ENCODE measurements around the gene ILF2. TPM values are rescaled to one million over a fixed set of nuclear protein-coding genes. Genes with fewer than 3 reads are reported as not detected.

Gene ILF2
- total and polyA plus RNA-seq, 2 experiments from 2014 or later, result 173 to 178 TPM

GRCh38 chr1:153658400-153659174, 12.2 kb downstream of the ILF2 start, which contains the start of gene SNAPIN:
TSS of gene SNAPIN (plus strand) at chr1:153658703. CDS start at chr1:153658744, 41 bp downstream.
- TF ChIP-seq EZH2 (IDR thresholded peaks at IDR 0.05; ENCODE audit: borderline replicate concordance) (no peak), EZH2phosphoT487 (IDR thresholded peaks at IDR 0.05; ENCODE audit: low read depth, severe bottlenecking, unreplicated experiment) (no peak), CTCF (IDR thresholded peaks at IDR 0.05; ENCODE audit: poor library complexity) (no peak)
- no peaks in the 10 kb centered on the region for H3K9me3 ChIP-seq (ENCODE audit: low read depth)
- H2AFZ ChIP-seq, result peak within 1 kb of the TSS; percentile 82
- 3% methylated on average over 47 of the region's 53 CpGs for WGBS (ENCODE audit: low lambda C conversion rate, missing lambda C conversion rate)
- H3K36me3 ChIP-seq (replicated peaks; ENCODE audit: insufficient read depth, low read depth), result no peaks in the 10 kb centered on the region
- H3K9me2 ChIP-seq (replicated peaks; ENCODE audit: insufficient read depth), result no peaks in the 10 kb centered on the region
- no peaks in the 10 kb centered on the region for H3K27me3 ChIP-seq
- H4K20me1 ChIP-seq (ENCODE audit: insufficient read depth, poor library complexity, severe bottlenecking), result no peaks in the 10 kb centered on the region
- H3K4me1 ChIP-seq (ENCODE audit: insufficient read depth), result peaks cover 5% of the 10 kb centered on the region
- peaks cover 17% of the 10 kb centered on the region for H3K79me2 ChIP-seq
- peak within 1 kb of the TSS; percentile 85 for H3K4me3 ChIP-seq
- H3K4me2 ChIP-seq, result peak within 1 kb of the TSS; percentile 91
- H3K27ac ChIP-seq, result peak within 1 kb of the TSS; percentile 89
- peak; percentile 95 for DNase-seq (ENCODE audit: low spot score)

- WGBS (ENCODE audit: low lambda C conversion rate, missing lambda C conversion rate), result 76% methylated on average over 3 of the region's 3 CpGs
- Histone ChIP-seq H2AFZ (no peak overlapping the region), H3K9me3 (ENCODE audit: low read depth) (no peaks in the 10 kb centered on the region), H3K79me2 (peaks cover 14% of the 10 kb centered on the region), H3K4me1 (ENCODE audit: insufficient read depth) (peaks cover 5% of the 10 kb centered on the region), H3K27me3 (no peaks in the 10 kb centered on the region), H3K4me3 (no peak overlapping the region), H3K36me3 (replicated peaks; ENCODE audit: insufficient read depth, low read depth) (no peaks in the 10 kb centered on the region), H4K20me1 (ENCODE audit: insufficient read depth, poor library complexity, severe bottlenecking) (no peaks in the 10 kb centered on the region), H3K9me2 (replicated peaks; ENCODE audit: insufficient read depth) (no peaks in the 10 kb centered on the region), H3K27ac (no peak overlapping the region), H3K4me2 (no peak overlapping the region)
- TF ChIP-seq CTCF (IDR thresholded peaks at IDR 0.05; ENCODE audit: poor library complexity), result no peak
- no peak for TF ChIP-seq EZH2 (IDR thresholded peaks at IDR 0.05; ENCODE audit: borderline replicate concordance)
- TF ChIP-seq EZH2phosphoT487 (IDR thresholded peaks at IDR 0.05; ENCODE audit: low read depth, severe bottlenecking, unreplicated experiment), result no peak
- DNase-seq (ENCODE audit: low spot score), result peak; percentile 12
Measured at GRCh38 chr1:153655333-153655732, 15.5 kb downstream of the ILF2 start.

GRCh38 chr1:153652805-153653500, 17.8 kb downstream of the ILF2 start:
- 89% methylated on average over 3 of the region's 3 CpGs for WGBS (ENCODE audit: low lambda C conversion rate, missing lambda C conversion rate)
- no peaks in the 10 kb centered on the region for H4K20me1 ChIP-seq (ENCODE audit: insufficient read depth, poor library complexity, severe bottlenecking)
- no peaks in the 10 kb centered on the region for H3K79me2 ChIP-seq
- H3K27me3 ChIP-seq, result no peaks in the 10 kb centered on the region
- H3K9me2 ChIP-seq (replicated peaks; ENCODE audit: insufficient read depth), result no peaks in the 10 kb centered on the region
- peak; percentile 14 for DNase-seq (ENCODE audit: low spot score)
- peak overlapping the region; percentile 48 for H3K27ac ChIP-seq
- H3K4me1 ChIP-seq (ENCODE audit: insufficient read depth), result no peaks in the 10 kb centered on the region
- peak overlapping the region; percentile 66 for H2AFZ ChIP-seq
- H3K9me3 ChIP-seq (ENCODE audit: low read depth), result no peaks in the 10 kb centered on the region
- peak overlapping the region; percentile 33 for H3K4me2 ChIP-seq
- H3K4me3 ChIP-seq, result no peak overlapping the region
- H3K36me3 ChIP-seq (replicated peaks; ENCODE audit: insufficient read depth, low read depth), result no peaks in the 10 kb centered on the region
- TF ChIP-seq CTCF (IDR thresholded peaks at IDR 0.05; ENCODE audit: poor library complexity), result no peak

Measured in hepatocyte (in vitro differentiated cells).